HG03575 (cell line): ENCODE results near the gene DTX4.
"Not testable (repeated sequence)": the region's sequence is repeated elsewhere in the genome, so short reads cannot be mapped to it uniquely, and the experiment has no call there.

Source experiments
- ATAC-seq: cut with Tn5 transposase; IDR thresholded peaks from one replicate; pipeline ENCODE4 v1.9.1; 2021; ENCODE audit not compliant: unreplicated experiment, insufficient number of reproducible peaks, low FRiP score; ENCODE audit errors: extremely low read depth

The DTX4 gene

DNA sequence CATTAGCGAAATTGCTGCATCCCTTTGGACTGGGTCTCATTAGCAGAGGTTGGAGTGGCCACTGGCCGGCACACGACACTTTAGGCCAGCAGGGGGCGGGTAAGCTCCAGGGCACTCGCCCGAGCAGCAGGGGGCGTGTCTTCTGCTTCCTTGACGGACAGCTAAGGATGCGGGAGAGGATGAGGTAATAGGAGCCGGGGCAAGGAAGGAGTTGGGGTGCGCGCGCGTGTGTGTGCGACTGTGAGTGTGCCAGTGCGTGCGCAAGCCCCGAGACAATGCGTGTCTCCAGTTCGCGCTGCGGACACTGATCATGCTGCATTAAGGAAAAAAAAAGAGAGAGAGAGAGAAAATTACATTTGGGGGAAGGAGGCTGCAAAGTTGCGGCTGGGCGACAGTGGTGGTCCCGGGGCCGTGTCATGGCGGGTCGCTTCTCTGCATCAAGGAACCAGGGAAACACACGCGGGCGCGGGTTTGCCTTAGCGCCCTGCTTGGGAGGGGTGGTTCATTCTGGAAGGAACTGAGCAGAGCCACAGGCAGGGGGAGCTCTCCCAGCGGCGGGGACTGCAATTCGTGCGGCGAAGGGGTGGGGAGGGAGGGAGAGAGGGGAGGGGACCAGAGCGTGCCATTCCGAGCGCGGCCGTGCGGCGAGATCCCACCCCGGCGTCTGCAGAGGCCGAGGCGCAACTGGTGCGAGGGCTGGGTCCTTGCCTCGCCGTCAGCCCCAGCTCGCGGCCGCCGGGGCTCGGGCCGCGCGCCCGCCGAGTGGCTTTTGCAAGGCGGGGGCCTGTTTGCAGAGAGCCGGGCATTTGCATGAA lies at the start of gene DTX4:
Gene DTX4 (plus strand): TSS at position 625 of the 815 bp plus-strand sequence. CDS start 464 bp downstream, outside the sequence.
- ATAC-seq, result peak; percentile 38

DNA sequence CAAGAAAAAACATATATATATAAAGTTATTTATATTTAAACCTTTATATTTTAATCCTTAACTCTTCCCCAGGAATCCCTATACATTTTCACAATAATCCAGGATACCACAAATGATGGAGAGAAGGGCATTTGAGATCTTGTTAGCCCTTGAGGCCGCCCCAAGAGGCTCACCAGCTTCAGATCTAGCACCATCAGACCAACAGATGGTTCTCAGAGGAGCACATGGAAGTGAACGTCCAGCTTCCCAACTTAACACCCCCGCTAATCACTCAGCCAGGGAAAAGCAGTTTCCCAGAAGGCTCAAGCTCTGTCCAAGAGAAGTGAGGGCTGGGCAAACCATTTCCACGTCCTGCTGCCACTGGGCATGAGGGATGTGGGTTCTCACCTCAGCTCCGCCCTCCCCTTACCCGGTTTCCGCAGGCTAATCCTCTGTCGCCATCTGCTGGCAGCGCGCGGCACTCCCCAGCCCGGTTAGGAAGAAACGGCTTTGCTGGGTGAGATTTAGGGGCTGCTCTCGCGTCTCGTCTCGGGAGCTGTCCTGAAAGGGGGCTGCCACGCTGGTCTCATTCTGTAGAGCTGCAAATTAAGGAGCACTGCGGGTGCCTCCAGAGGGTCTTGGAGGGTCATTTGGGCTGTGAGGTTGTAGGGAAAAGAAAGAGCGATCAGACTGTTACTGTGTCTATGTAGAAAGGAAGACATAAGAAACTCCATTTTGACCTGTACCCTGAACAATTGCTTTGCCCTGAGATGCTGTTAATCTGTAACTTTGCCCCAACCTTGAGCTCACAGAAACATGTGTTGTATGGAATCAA lies 36.1 kb upstream of the DTX4 start:
- peak; percentile 63 for ATAC-seq

DNA sequence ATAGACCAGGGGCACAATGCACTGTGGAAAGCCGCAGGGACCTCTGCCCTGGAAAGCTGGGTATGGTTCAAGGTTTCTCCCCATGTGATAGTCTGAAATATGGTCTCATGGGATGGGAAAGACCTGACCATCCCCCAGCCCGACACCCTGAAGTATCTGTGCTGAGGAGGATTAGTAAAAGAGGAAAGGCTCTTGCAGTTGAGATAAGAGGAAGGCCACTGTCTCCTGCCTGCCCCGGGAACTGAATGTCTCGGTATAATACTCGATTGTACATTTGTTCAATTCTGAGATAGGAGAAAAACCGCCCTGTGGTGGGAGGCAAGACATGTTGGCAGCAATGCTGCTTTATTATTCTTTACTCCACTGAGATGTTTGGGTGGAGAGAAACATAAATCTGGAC lies 35.4 kb upstream of the DTX4 start:
- ATAC-seq, result not testable (repeated sequence)

DNA sequence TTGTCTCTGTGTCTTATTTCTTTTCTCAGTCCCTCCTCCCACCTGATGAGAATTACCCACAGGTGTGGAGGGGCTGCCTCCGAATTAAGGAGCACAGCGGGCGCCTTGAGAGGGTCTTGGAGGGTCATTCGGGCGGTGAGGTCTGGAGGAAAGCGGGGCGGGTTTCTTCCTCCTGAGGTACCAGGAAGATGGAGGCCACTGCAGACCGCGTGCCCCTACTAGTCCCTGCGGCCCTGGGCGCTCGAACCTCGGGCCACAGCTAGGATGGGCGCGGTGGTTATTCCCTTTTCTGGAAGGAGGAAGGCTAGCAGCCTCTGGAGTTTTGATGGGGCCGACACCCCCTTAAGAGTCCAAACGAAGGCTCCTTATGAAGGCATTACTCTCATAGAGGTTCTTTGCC lies 34.7 kb upstream of the DTX4 start:
- no peak for ATAC-seq

DNA sequence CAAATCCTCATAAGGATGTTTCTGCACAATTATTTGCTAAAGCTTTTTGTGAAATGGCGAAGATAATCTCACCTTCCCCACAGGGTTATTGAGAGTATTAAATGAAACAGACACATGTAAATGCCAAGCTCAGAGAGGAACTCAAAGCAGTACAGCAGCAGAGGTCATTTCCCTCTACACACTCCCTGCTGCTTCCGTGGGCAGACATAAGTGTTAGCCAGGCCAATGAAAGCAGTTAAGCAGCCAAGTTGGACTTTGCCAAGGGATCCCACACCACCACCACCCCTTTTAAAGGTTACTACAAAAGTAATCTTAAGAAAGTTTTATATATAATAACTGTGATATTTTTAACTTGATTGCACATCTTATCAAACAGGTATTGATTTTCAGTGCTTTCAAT lies 33.3 kb upstream of the DTX4 start:
- no peak for ATAC-seq

DNA sequence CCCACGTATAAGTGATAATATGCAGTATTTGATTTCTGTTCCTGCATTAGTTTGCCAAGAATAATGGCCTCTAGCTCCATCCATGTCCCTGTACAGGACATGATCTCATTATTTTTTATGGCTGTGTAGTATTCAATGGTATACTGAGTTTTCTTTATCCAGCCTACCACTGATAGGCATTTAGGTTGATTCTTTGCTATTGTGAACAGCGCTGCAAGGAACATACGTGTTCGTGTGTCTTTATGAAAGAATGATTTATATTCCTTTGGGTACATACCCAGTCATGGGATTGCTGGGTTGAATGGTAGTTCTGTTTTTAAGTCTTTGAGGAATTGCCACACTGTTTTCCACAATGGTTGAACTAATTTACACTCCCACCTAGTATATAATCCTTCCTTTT lies 30.7 kb upstream of the DTX4 start:
- no peak for ATAC-seq

DNA sequence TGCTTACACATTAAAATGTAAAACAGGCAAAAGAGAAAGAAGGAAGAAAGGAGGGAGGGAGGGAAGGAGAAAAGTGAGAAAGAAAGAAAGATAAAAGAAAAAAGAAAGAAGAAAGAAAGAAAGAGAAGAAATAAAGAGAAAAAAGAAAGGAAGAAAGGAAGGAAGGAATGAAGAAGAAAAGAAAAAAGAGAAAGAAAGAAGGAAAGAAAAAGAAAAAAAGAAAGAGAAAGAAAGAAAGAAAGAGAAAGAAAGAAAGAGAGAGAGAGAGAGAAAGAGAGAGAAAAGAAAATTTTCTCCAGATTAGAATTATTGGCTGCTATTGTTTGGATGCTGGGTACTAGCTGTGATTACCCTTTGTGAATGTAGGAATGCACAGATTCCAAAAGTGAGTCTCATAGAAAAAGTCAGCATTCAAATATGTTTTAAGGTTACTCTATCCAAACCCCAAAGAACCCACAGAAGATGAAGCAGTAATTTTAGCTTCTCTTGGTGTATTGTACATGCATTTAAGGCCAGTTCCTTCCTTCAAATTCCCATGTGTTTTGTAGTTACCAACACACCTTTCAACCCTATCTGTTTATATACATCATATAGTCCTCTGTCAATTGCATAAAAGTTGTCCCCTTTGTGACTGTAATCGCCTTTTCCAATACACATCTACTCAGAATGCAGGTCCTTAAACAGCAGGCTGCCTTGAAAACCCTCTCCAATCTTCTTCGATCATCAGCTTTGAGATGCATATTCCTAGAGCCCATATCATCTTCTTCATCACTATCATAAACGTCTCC lies 30.1 kb upstream of the DTX4 start:
- no peak for ATAC-seq

DNA sequence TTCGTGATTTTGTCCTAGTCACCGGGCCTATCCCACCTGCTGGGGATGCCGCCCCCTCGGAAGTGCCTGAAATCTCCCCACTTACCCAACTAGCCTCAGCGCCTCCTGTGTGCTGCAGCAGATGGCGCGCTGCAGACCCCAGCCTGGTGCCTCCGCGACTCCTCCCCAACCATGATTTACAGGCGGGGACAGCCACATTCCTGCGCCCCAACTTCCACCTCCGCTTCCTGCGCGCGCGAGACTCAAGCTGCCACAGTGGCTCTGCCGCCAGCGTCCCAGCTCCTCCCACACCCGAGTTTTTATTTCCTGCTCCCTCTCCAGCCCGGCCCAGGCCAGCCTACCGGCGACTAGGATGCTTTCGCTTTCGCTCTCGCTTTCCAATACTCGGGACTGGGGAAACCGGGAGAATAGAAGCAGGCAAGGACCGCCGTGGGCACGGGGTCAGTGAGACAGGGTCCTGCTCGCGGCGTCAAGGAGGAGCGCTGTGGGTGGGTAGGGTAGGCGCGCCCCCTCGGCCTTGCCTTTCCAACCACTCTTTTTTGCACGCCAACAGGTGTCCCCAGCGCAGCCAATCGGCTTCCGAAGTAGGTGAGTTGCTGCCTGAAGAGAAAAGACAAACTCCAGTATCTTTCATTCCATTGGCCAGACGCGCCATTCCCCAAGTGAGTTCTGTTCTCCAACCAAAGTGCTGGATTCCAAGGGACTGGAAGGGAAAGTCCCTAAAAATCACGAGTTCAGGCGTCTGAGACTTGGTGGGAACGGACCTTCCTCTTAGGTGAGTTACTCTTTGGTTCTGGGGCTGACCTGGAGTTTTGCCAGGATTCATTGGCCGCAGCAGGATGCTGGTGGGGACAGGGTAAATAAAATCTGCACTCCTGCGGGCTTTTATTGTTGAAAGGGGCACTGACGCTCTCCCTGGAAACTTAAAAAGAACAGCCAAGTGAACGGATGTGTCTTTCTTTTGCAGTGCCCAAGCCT lies 29.1 kb upstream of the DTX4 start, which contains the start of gene FAM111A:
Gene FAM111A (plus strand): TSS at position 327 of the 978 bp plus-strand sequence. CDS start 6,017 bp downstream, outside the sequence.
- peak; percentile 46 for ATAC-seq

DNA sequence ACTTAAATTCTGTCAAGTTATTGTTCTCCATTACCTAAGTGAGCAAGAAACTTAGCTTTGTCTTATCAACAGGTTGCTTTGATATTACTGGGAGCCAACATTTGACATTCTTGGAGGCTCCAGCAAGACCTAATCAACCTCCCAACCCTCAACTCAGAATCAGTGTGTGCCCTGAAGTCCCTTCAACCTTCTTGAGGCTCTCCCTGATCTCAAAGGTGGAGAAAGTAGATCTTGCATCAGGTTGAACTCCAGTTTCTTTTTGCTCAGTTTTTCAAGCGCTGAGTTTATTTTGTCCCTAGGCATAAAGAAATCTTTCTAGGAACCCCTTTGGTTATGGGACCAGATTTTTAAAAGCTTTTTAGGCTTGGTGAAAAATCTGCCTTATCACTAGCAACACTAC lies 27.8 kb upstream of the DTX4 start:
- ATAC-seq, result no peak

DNA sequence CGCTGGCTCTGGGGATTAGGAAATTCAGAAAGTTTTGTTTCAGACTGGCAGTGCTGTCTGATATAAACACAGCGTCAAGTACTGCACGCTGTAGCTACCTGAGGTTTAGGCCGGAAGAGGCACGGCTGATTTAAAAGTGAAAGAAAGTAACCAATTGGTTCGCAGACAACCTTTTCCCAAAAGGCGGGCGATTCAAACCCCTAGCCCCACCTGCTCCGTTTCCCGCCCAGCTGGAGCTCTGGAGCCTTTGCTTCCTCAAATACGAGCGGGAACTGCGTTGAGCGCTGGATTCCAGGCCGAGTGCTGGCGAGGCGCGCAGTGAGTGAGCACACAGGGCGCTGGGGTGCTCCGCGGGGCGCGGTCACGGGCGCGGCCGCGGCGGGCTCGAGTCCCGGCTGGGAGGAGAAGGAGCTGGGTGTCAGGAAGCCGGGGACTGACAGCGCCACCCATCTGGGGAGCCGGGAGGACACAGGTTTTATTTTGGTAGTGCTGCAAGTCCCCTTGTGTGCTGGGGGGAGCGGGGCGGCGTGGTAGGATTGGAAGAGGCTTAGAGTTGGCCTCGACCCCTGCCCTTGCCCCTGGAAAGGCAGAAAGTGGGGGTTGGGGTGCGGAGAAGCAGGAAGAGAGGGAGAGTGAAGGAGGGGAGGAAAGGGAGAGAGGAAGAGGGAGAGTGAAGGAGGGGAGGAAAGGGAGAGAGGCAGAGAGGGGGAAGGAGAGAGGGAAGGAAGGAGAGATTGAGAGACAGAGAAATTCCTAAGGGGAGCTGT lies 27.2 kb upstream of the DTX4 start:
- peak; percentile 39 for ATAC-seq

DNA sequence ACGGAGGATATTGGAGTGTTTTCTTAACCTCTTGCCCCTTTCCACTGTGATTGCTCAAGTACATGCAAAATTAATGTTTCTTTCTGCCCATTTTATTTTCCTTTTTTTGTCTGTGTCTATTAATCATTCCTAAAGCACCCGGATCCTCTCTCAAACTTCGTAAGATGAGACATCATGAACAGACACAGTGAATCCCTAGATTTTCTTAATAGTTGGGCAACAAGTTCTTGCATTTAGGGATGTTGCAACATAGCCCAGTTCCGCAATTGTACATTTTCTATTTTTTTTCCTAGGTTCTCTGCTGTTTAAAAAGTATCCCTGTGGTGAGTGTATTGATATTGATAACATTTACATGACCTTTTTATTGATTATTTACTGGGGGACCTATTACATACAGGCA lies 26.4 kb upstream of the DTX4 start:
- no peak for ATAC-seq

DNA sequence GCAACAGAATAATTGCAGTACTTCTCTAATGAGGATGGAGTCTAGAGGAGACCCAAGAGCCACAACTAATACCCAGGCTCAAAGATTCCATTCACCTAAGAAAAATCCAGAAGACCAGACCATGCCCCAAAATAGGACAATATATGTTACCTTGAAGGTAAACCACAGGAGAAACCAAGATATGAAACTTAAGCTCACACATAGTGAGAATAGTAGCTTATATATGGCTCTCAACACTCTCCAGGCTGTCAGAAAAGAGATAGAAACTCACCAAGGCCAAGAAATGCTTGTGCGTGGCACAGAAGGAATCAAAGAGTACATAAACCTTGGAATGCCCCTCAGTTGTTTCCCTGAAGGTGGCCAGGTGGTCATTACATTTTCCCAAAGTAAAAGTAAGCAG lies 20.2 kb upstream of the DTX4 start:
- ATAC-seq, result no peak

DNA sequence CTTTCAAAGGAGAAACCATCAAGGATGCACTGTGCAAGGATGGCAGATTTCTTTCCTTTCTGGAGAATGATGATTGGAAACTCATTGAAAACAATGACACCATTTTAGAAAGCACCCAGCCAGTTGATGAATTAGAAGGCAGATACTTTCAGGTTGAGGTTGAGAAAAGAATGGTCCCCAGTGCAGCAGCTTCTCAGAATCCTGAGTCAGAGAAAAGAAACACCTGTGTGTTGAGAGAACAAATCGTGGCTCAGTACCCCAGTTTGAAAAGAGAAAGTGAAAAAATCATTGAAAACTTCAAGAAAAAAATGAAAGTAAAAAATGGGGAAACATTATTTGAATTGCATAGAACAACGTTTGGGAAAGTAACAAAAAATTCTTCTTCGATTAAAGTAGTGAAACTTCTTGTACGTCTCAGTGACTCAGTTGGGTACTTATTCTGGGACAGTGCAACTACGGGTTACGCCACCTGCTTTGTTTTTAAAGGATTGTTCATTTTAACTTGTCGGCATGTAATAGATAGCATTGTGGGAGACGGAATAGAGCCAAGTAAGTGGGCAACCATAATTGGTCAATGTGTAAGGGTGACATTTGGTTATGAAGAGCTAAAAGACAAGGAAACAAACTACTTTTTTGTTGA lies 19.5 kb upstream of the DTX4 start:
- peak; percentile 70 for ATAC-seq

DNA sequence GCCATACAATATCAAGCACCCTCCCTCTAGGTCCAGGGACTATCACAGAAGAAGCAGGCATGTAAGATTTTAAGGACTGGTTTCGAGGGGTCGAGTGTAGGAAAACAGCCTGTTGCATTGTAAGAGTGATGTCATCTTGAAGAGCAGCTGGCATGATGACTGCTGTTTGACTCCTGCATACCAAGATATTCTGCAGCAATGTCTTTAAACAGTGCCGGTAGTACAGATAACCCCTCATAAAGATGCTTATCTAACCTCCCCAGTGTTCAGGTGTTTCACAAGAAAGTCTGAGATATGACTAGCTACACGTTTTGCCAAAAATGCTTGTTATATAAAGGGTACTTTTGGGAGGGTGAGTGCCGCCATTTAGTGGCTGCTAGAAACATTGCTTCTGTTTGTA lies 17.3 kb upstream of the DTX4 start:
- no peak for ATAC-seq

DNA sequence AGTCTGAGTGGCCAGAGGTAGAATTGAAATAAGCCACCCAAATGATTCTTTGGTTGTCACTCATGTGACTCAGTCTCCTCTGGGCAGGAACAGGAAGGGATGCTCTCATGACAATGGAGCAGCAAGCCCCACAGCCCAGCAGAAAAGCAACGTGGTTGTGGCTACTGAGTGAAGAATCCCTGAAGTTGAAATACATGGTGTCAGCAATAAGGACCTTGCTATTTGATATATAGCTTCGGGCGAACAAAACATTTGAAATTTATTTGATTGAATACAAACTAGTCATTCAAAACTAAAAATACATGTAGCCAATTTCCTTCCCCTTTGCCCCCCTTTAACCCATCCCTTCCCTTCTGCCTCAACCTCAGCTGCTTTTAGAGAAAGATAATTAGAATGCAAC lies 14.5 kb upstream of the DTX4 start:
- no peak for ATAC-seq

DNA sequence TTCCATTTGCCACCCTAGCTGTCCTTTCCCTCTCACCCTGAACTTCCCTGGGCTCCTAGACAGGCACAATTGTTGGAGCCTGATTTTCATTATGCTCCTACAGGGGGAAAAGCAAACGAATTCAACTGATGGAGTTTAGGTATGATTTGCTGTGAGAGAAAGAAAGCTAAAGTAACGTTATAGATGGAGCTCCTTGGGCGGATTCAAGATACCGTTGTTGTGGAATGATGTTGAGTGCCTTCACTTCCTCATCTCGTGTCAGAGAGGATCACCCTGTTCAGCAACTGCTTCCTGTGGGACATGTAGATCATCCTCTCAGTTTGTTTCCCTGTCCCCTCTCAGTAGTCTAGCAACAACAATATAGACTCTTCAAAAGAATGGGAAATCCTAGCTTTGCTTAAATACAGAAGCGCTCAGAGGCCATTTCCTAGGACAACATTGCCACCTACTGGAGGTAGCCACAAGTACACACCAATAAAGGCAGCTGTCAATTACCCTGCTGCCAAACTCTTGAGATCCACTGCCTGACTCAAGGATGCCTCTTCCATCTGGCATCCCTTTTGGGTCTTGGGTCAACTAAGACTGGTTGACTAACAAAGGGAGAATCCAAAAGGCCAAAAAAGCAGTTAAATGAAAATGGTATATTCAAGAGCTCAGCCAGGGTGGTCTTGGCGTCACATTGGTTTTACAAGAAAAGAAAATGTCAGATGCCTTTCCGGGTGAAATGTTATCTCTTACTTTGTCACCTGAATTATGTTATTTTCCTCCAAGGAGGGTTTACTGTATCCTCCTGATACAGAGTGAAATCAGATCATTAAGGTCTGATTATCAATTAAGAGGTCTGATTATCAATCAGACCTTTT lies 13.5 kb upstream of the DTX4 start:
- ATAC-seq, result peak; percentile 81
